Activated B cell treated with CpG ODN at 0.5 μM for 24 hours (primary cell): ENCODE data around the gene MYO5B. TPM values are rescaled to one million over a fixed set of nuclear protein-coding genes. Genes with fewer than 3 reads are reported as not detected.

Experiments
- ATAC-seq: fragments of 200-7000 bp; cut with Tn5 transposase; one replicate; pipeline ENCODE4 v1.10.0; 2021; ENCODE audit warnings: low read depth, mild to moderate bottlenecking, moderate library complexity
- CTCF ChIA-PET: fragments of 350-600 bp; sonication (Branson Sonifier 250); formaldehyde crosslinking; loops from one replicate; lab custom pipeline; 2021; ENCODE audit warnings: antibody characterized with exemption; lab: Charles Lee
- POLR2A ChIA-PET: fragments of 350-600 bp; sonication (Branson Sonifier 250); formaldehyde crosslinking; loops from one replicate; lab custom pipeline; 2021; ENCODE audit warnings: antibody characterized with exemption; lab: Charles Lee
- DNase-seq: peaks from one replicate; pipeline ENCODE4 v3.0.0; 2022
- H3K27ac Mint-ChIP-seq: one replicate; pipeline ENCODE4 v1.8.0; 2020; ENCODE audit warnings: mixed read lengths
- H3K27me3 Mint-ChIP-seq: one replicate; pipeline ENCODE4 v1.8.0; 2021; ENCODE audit warnings: mixed read lengths
- H3K36me3 Mint-ChIP-seq: one replicate; pipeline ENCODE4 v1.8.0; 2021; ENCODE audit warnings: low read depth, mixed read lengths
- H3K4me1 Mint-ChIP-seq: one replicate; pipeline ENCODE4 v1.8.0; 2021; ENCODE audit warnings: mixed read lengths
- H3K4me3 Mint-ChIP-seq: one replicate; pipeline ENCODE4 v1.8.0; 2020; ENCODE audit warnings: mild to moderate bottlenecking, mixed read lengths
- H3K9me3 Mint-ChIP-seq: one replicate; pipeline ENCODE4 v1.8.0; 2020; ENCODE audit warnings: mixed read lengths
- CTCF ChIP-seq: fragments of 200-600 bp; IDR thresholded peaks from one replicate; pipeline ENCODE4 v1.8.0; 2022; ENCODE audit warnings: antibody characterized with exemption, mild to moderate bottlenecking
- intact Hi-C: fragments of 100-400 bp; cut with micrococcal nuclease; formaldehyde crosslinking; loops from one replicate; pipeline ENCODE4 v1.15.1; 2024
- total RNA-seq: library from RNA; stranded (reverse); gene quantifications from 2 replicates; pipeline ENCODE4 v1.2.3, GENCODE V29; 2022

The MYO5B gene
- total RNA-seq, 1 donor from 2014 or later, result 0.49 TPM

GRCh38 chr18:50162486-50163304 lies 32.3 kb downstream of the MYO5B start:
- no peak overlapping the region for H3K27ac Mint-ChIP-seq
- H3K36me3 Mint-ChIP-seq, result no peaks in the 10 kb centered on the region
- ChIA-PET POLR2A (no interaction called here), CTCF (no interaction called here)
- H3K27me3 Mint-ChIP-seq, result peaks cover 41% of the 10 kb centered on the region
- ATAC-seq, result no peak
- no peak overlapping the region for H3K4me3 Mint-ChIP-seq
- DNase-seq, result no peak
- intact Hi-C loops, result no loop called here
- H3K9me3 Mint-ChIP-seq, result no peaks in the 10 kb centered on the region
- no peaks in the 10 kb centered on the region for H3K4me1 Mint-ChIP-seq
- TF ChIP-seq CTCF, result no peak

DNA sequence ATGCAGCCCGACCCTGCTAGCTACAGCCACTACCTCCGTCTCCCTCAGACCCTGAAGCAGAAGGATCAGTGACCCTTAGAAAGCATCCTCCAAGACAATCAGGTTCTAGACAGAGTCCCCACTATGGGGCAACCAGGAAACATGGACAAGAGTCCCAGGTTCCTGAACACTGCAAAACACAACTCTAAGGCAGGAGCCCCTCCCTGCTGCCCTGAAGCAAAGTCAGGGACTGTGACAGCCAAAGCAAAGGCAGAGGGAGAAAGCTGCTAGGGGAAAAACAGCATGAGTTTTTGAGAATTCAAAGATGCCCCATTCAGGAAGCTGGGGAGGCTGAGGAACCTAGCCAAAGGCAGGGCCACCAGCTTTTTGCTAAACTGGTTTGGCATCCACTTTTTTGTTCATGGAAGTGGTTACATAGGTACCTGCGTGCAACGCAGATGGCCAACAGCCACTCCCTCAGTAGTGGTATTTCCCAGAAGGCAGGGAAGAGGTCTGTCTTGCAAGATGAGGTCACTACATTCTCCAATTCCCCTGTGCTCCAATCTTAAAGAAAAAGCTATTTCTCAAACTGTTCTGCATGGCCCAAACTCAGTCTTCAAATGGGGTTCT lies 33.2 kb downstream of the MYO5B start:
- no peak for TF ChIP-seq CTCF
- no peaks in the 10 kb centered on the region for H3K4me1 Mint-ChIP-seq
- H3K27ac Mint-ChIP-seq, result no peak overlapping the region
- H3K36me3 Mint-ChIP-seq, result no peaks in the 10 kb centered on the region
- H3K4me3 Mint-ChIP-seq, result no peak overlapping the region
- ChIA-PET POLR2A (no interaction called here), CTCF (no interaction called here)
- no peaks in the 10 kb centered on the region for H3K9me3 Mint-ChIP-seq
- no peak for DNase-seq
- no peak for ATAC-seq
- peaks cover 45% of the 10 kb centered on the region for H3K27me3 Mint-ChIP-seq
- intact Hi-C loops, result no loop called here

DNA sequence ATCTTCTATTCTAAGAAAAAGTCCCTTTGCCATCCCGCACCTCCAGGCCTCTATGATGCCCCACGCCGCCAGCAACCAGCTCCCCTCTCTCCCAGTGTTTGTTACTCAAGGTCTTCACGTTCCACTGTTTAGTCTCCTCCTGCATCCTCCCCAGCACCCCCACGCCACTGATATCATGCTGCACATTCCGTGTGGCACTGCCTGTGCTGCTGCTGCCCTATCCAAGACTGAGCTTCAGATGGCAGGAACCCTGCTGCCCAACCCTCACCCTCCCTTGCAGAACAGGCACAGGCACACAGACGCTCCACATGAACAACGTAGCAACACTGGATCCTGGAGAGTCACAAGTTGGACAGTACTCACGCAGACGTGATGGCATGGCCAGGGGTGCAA lies 35.3 kb downstream of the MYO5B start:
- H3K4me1 Mint-ChIP-seq, result no peaks in the 10 kb centered on the region
- ATAC-seq (no peak), DNase-seq (no peak)
- H3K4me3 Mint-ChIP-seq, result no peak overlapping the region
- H3K9me3 Mint-ChIP-seq, result no peaks in the 10 kb centered on the region
- ChIA-PET CTCF (no interaction called here), POLR2A (no interaction called here)
- H3K36me3 Mint-ChIP-seq, result no peaks in the 10 kb centered on the region
- intact Hi-C loops, result loop anchor here (10.0 kb wide), 1 partner anchor 65 kb away; no protein-coding TSS in a partner anchor
- no peak for TF ChIP-seq CTCF
- H3K27ac Mint-ChIP-seq, result no peak overlapping the region
- H3K27me3 Mint-ChIP-seq, result peaks cover 33% of the 10 kb centered on the region

DNA sequence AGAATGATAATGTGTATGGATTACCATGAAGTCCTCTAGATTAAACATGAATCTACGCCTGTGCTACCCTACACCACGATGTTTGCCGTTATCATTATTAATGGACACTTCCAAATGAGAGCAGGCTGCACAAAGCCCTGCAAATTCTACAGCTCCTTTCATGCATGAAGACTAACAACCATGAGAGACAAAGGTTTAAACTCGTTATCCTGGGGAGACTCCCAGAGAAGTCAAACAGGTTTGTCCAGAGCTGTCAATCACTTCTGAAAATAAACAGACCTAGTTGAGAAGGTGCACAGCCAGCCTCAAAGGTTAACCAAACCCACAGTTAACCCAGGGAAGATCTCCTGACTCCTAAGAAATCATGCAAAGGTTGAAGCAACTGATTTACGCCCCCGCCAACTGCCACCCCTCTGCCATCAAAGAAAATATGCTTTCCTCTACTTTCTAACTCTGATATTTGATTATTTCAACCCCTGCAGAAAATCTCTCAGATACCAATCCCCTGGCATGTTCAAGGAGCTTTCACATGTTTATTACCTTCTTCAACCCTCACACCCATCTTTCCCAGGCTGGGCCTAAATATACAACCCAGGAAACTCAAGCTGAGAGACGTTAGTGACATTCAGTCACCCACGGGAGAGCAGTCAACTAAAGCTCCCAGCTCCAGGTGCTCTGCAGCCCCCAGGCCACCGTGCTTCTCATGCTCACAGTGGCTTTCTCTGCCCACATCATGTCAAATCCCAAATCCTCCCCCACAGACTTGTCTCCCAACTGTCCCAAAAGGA lies 35.9 kb downstream of the MYO5B start:
- peaks cover 31% of the 10 kb centered on the region for H3K27me3 Mint-ChIP-seq
- H3K9me3 Mint-ChIP-seq, result no peaks in the 10 kb centered on the region
- TF ChIP-seq CTCF, result no peak
- H3K36me3 Mint-ChIP-seq, result no peaks in the 10 kb centered on the region
- no peak overlapping the region for H3K4me3 Mint-ChIP-seq
- CTCF ChIA-PET, result no interaction called here
- ATAC-seq (no peak), DNase-seq (no peak)
- intact Hi-C loops, result loop anchor here (10.0 kb wide), 1 partner anchor 64 kb away; no protein-coding TSS in a partner anchor
- no peaks in the 10 kb centered on the region for H3K4me1 Mint-ChIP-seq
- POLR2A ChIA-PET, result no interaction called here
- H3K27ac Mint-ChIP-seq, result no peak overlapping the region

GRCh38 chr18:50155406-50155805 lies 39.5 kb downstream of the MYO5B start:
- Mint-ChIP-seq H3K27ac (no peak overlapping the region), H3K4me1 (no peaks in the 10 kb centered on the region), H3K4me3 (no peak overlapping the region), H3K36me3 (no peaks in the 10 kb centered on the region), H3K9me3 (peaks cover 2% of the 10 kb centered on the region), H3K27me3 (peaks cover 12% of the 10 kb centered on the region)
- DNase-seq, result no peak
- ChIA-PET CTCF (no interaction called here), POLR2A (no interaction called here)
- ATAC-seq, result no peak
- intact Hi-C loops, result loop anchor here (10.0 kb wide), 1 partner anchor 61 kb away; no protein-coding TSS in a partner anchor
- no peak for TF ChIP-seq CTCF
